A673 (cell line): Measurements from ENCODE around the gene ZHX3. TPM values are rescaled to one million over a fixed set of nuclear protein-coding genes. Genes with fewer than 3 reads are reported as not detected.
A peak's percentile ranks its signal among the peaks of the same experiment; 100 is the strongest.

Experiments used
- BruUV-seq: library from RNA; stranded (reverse); fragments of 400-500 nt; replicated peaks from 2 replicates; lab custom pipeline; 2021; lab: Mats Ljungman, UMichigan
- CTCF ChIA-PET: fragments of 300-600 bp; sonication (Branson Sonifier 250); formaldehyde crosslinking; loops from one replicate; lab custom pipeline; 2022; ENCODE audit warnings: antibody characterized with exemption; lab: Charles Lee
- POLR2A ChIA-PET: fragments of 300-600 bp; sonication (Branson Sonifier 250); formaldehyde crosslinking; loops from one replicate; lab custom pipeline; 2022; ENCODE audit warnings: antibody characterized with exemption; ENCODE audit not compliant: low non-redundant PET; lab: Charles Lee
- DNase-seq: peaks from one replicate; pipeline ENCODE4 v3.0.0-alpha.2; 2015; ENCODE audit warnings: low spot score
- H3K27ac ChIP-seq: fragments of 200-600 bp; sonication (generic); 2 replicates; pipeline ENCODE4 v1.5.1; 2016; ENCODE audit warnings: mixed run types, low read depth, mild to moderate bottlenecking, mixed read lengths, antibody characterized with exemption, low read length; ENCODE audit not compliant: poor library complexity, severe bottlenecking
- H3K27me3 ChIP-seq: fragments of 200-600 bp; sonication (generic); replicated peaks from 2 replicates; pipeline ENCODE4 v1.6.1; 2017; ENCODE audit warnings: mixed run types, low read depth, mild to moderate bottlenecking, mixed read lengths, antibody characterized with exemption, low read length; ENCODE audit not compliant: insufficient read depth, poor library complexity
- H3K36me3 ChIP-seq: fragments of 200-600 bp; sonication (generic); 2 replicates; pipeline ENCODE4 v1.6.1; 2016; ENCODE audit warnings: mixed run types, mild to moderate bottlenecking, mixed read lengths, antibody characterized with exemption, low read length; ENCODE audit not compliant: insufficient read depth, poor library complexity, severe bottlenecking
- H3K4me1 ChIP-seq: fragments of 200-600 bp; sonication (generic); 2 replicates; pipeline ENCODE4 v1.6.1; 2017; ENCODE audit warnings: mixed run types, mild to moderate bottlenecking, mixed read lengths, antibody characterized with exemption, low read length; ENCODE audit not compliant: insufficient read depth, poor library complexity, severe bottlenecking
- H3K4me3 ChIP-seq: fragments of 200-600 bp; sonication (generic); 2 replicates; pipeline ENCODE4 v1.5.1; 2016; ENCODE audit warnings: low read depth, mixed run types, mild to moderate bottlenecking, mixed read lengths, low read length; ENCODE audit not compliant: poor library complexity, severe bottlenecking
- H3K9me3 ChIP-seq: fragments of 200-600 bp; sonication (generic); 2 replicates; pipeline ENCODE4 v1.6.1; 2016; ENCODE audit warnings: mixed run types, low read depth, mild to moderate bottlenecking, mixed read lengths, antibody characterized with exemption, low read length; ENCODE audit not compliant: poor library complexity, severe bottlenecking
- CTCF ChIP-seq: fragments of 300-800, 200-600 bp; sonication (generic); conservative IDR thresholded peaks from 2 replicates; pipeline ENCODE4 v1.5.1; 2017; ENCODE audit warnings: low read depth, mild to moderate bottlenecking, antibody characterized with exemption, low read length, moderate library complexity, mixed read lengths
- EZH2 ChIP-seq: fragments of 200-600 bp; sonication (generic); IDR thresholded peaks from 2 replicates; pipeline ENCODE4 v1.6.1; 2017; ENCODE audit warnings: borderline replicate concordance, low read depth, mild to moderate bottlenecking, mixed read lengths, antibody characterized with exemption, low read length; ENCODE audit not compliant: poor library complexity, severe bottlenecking
- intact Hi-C: fragments of 100-400 bp; cut with micrococcal nuclease; formaldehyde crosslinking; loops from one replicate; pipeline ENCODE4 v1.10.0; 2022; ENCODE audit not compliant: unreplicated experiment
- total RNA-seq: library from RNA; stranded (reverse); gene quantifications from 2 replicates; pipeline ENCODE4 v1.2.3, GENCODE V29; 2021

Gene ZHX3
- total RNA-seq, 1 experiment from 2014 or later: 14.0 TPM

- H3K4me3 ChIP-seq: no peak overlapping the region
- DNase-seq: peak; percentile 42
- no peaks in the 10 kb centered on the region for H3K36me3 ChIP-seq
- no peaks in the 10 kb centered on the region for H3K27me3 ChIP-seq
- CTCF ChIA-PET: no interaction called here
- no peak overlapping the region for H3K27ac ChIP-seq
- TF ChIP-seq CTCF: no peak
- TF ChIP-seq EZH2: no peak
- no TSS peak for BruUV-seq
- intact Hi-C loops: no loop called here
- H3K4me1 ChIP-seq: peaks cover 37% of the 10 kb centered on the region
- POLR2A ChIA-PET: no interaction called here
- no peaks in the 10 kb centered on the region for H3K9me3 ChIP-seq
Observed at GRCh38 chr20:41228858-41229257, 88.7 kb downstream of the ZHX3 start.

DNA sequence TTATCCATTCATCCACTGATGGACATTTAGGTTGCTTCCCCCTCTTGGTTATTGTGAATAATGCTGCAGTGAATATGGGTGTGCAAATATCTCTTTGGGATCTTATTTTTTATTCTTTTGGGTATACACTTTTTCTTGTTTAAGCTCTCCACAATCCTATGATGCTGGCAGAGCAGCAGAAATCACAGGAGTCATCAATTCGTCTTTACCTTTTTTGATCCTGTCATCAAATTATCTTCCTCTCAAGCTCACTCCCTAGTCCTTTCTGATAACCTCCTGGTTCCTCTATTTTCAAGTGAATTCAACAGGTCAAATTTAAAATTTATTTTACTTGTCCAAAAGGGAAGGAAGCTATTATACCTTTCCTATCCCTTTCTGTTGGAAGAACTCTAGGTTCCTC, 91.1 kb downstream of the ZHX3 start:
- BruUV-seq: no TSS peak
- CTCF ChIA-PET: no interaction called here
- H3K4me1 ChIP-seq: peaks cover 40% of the 10 kb centered on the region
- no peaks in the 10 kb centered on the region for H3K9me3 ChIP-seq
- TF ChIP-seq CTCF (no peak), EZH2 (no peak)
- intact Hi-C loops: no loop called here
- POLR2A ChIA-PET: no interaction called here
- no peak overlapping the region for H3K27ac ChIP-seq
- no peaks in the 10 kb centered on the region for H3K27me3 ChIP-seq
- H3K4me3 ChIP-seq: no peak overlapping the region
- DNase-seq: no peak
- no peaks in the 10 kb centered on the region for H3K36me3 ChIP-seq

DNA sequence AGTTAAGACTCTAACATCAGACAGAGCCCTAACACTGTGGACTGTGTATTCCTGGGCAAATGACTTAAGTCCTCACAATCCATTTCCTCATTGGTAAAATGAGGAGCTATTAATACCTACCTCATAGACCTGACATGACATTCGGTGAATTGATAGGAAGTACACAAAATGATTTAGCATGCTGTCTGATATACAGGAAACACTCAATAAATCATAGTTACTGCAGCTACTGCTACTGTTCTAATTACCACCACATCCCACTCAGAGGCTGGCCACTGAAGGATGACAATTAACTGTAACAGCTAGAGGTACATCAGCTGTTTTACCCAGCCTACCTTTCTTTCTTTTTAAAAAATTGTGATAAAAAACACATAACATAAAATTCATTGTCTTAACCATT, 92.4 kb downstream of the ZHX3 start:
- BruUV-seq: no TSS peak
- TF ChIP-seq EZH2 (no peak), CTCF (no peak)
- Histone ChIP-seq H3K4me1 (peaks cover 38% of the 10 kb centered on the region), H3K27me3 (no peaks in the 10 kb centered on the region), H3K9me3 (no peaks in the 10 kb centered on the region), H3K27ac (peak overlapping the region; percentile 14), H3K4me3 (no peak overlapping the region), H3K36me3 (no peaks in the 10 kb centered on the region)
- ChIA-PET CTCF (interaction anchor here (0.6 to 0.7 kb wide), 2 partner anchors 9 to 52 kb away, joined by 3 to 4 read pairs; no protein-coding TSS in a partner anchor), POLR2A (no interaction called here)
- intact Hi-C loops: no loop called here
- DNase-seq: peak; percentile 50
